HS-27A (cell line): Measurements from ENCODE around the gene SDE2.
"Not testable (repeated sequence)": the region's sequence is repeated elsewhere in the genome, so short reads cannot be mapped to it uniquely, and the experiment has no call there.

Source experiments
- DNase-seq: peaks from one replicate; pipeline ENCODE4 v3.0.0-alpha.2; 2012; ENCODE audit warnings: low read depth, missing footprints

Gene SDE2

GRCh38 chr1:225942574-225942973 is 56.6 kb downstream of the SDE2 start:
- DNase-seq, result no peak

- DNase-seq, result no peak
Observed at GRCh38 chr1:225941942-225942222, 57.3 kb downstream of the SDE2 start.

GRCh38 chr1:225941187-225941941 is 57.8 kb downstream of the SDE2 start, which contains the start of gene LEFTY2:
TSS of gene LEFTY2 (minus strand) at chr1:225941220. CDS start at chr1:225941140, 80 bp downstream.
- DNase-seq, result no peak

GRCh38 chr1:225940385-225941151 is 58.6 kb downstream of the SDE2 start:
- no peak for DNase-seq

- not testable (repeated sequence) for DNase-seq
Observed at GRCh38 chr1:225939939-225940310, 59.2 kb downstream of the SDE2 start.

GRCh38 chr1:225939097-225939938 is 59.8 kb downstream of the SDE2 start:
- DNase-seq, result not testable (repeated sequence)

- DNase-seq, result no peak
Observed at GRCh38 chr1:225937048-225937968, 61.8 kb downstream of the SDE2 start.

GRCh38 chr1:225936523-225936922 is 62.6 kb downstream of the SDE2 start:
- DNase-seq, result no peak

- DNase-seq, result not testable (repeated sequence)
Observed at GRCh38 chr1:225936086-225936485, 63.1 kb downstream of the SDE2 start.

GRCh38 chr1:225934711-225935110 is 64.4 kb downstream of the SDE2 start:
- DNase-seq, result no peak

GRCh38 chr1:225933072-225933471 is 66.1 kb downstream of the SDE2 start:
- peak; percentile 34 for DNase-seq
